KMS-11 (cell line): ENCODE measurements around the gene EPHB1.

ENCODE experiments used
- H2AFZ ChIP-seq: fragments of 200-600 bp; sonication (generic); 2 replicates; pipeline ENCODE4 v1.6.1; 2016; ENCODE audit warnings: antibody characterized with exemption, mixed run types, low read depth
- H3K27ac ChIP-seq: fragments of 200-600 bp; sonication (generic); 2 replicates; pipeline ENCODE4 v1.6.1; 2016; ENCODE audit warnings: mild to moderate bottlenecking, mixed run types
- H3K27me3 ChIP-seq: fragments of 200-600 bp; sonication (generic); 2 replicates; pipeline ENCODE4 v1.6.1; 2017; ENCODE audit warnings: mild to moderate bottlenecking, low read depth, mixed run types, moderate library complexity; ENCODE audit not compliant: insufficient read depth
- H3K36me3 ChIP-seq: fragments of 200-600 bp; sonication (generic); 2 replicates; pipeline ENCODE4 v1.6.1; 2017; ENCODE audit warnings: mild to moderate bottlenecking, mixed run types; ENCODE audit not compliant: insufficient read depth
- H3K4me1 ChIP-seq: fragments of 200-600 bp; sonication (generic); 2 replicates; pipeline ENCODE4 v1.6.1; 2016; ENCODE audit warnings: mild to moderate bottlenecking, low read depth, mixed run types; ENCODE audit not compliant: poor library complexity, severe bottlenecking
- H3K4me2 ChIP-seq: fragments of 200-600 bp; sonication (generic); 2 replicates; pipeline ENCODE4 v1.7.0; 2016; ENCODE audit warnings: mild to moderate bottlenecking, mixed run types
- H3K4me3 ChIP-seq: fragments of 200-600 bp; sonication (generic); IDR thresholded peaks from 2 replicates; pipeline ENCODE4 v1.6.1; 2017; ENCODE audit warnings: low read depth, low read length, mixed read lengths; ENCODE audit not compliant: insufficient read depth
- H3K79me2 ChIP-seq: fragments of 200-600 bp; sonication (generic); 2 replicates; pipeline ENCODE4 v1.6.1; 2016; ENCODE audit warnings: low read depth, mixed run types; ENCODE audit not compliant: insufficient read depth
- H3K9ac ChIP-seq: fragments of 200-600 bp; sonication (generic); 2 replicates; pipeline ENCODE4 v1.6.1; 2016; ENCODE audit warnings: mild to moderate bottlenecking, mixed run types
- H4K20me1 ChIP-seq: fragments of 200-600 bp; sonication (generic); 2 replicates; pipeline ENCODE4 v1.6.1; 2016; ENCODE audit warnings: mild to moderate bottlenecking, mixed run types; ENCODE audit not compliant: insufficient read depth
- TF ChIP-seq, protein P1 (sequence below): fragments of 200-600 bp; sonication (generic); conservative IDR thresholded peaks from 2 replicates; pipeline ENCODE4 v1.6.1; 2017; ENCODE audit warnings: low read depth, mild to moderate bottlenecking, antibody characterized with exemption, low read length, moderate library complexity, mixed read lengths

The EPHB1 gene

DNA sequence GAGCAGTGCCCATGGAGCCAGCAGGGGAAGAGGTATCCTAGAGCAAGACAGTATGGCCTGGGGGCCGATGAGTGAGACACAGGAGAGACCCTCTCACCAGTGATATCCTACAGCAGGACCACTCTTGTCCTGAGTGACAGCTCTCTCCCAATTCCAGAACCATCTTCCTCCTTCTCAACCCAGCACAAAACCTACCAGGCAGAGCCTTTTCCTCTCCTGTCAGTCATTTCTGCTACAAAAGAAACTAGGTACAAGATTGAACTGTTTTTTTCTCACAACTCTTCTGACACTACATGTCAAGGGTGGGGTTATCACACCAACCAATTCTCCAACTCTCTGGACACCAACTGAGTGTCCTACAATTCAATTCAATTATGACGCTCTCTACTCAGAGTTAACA is 506.6 kb downstream of the EPHB1 start:
- H3K27ac ChIP-seq, result no peak overlapping the region
- H4K20me1 ChIP-seq, result no peaks in the 10 kb centered on the region
- TF ChIP-seq, protein P1, sequence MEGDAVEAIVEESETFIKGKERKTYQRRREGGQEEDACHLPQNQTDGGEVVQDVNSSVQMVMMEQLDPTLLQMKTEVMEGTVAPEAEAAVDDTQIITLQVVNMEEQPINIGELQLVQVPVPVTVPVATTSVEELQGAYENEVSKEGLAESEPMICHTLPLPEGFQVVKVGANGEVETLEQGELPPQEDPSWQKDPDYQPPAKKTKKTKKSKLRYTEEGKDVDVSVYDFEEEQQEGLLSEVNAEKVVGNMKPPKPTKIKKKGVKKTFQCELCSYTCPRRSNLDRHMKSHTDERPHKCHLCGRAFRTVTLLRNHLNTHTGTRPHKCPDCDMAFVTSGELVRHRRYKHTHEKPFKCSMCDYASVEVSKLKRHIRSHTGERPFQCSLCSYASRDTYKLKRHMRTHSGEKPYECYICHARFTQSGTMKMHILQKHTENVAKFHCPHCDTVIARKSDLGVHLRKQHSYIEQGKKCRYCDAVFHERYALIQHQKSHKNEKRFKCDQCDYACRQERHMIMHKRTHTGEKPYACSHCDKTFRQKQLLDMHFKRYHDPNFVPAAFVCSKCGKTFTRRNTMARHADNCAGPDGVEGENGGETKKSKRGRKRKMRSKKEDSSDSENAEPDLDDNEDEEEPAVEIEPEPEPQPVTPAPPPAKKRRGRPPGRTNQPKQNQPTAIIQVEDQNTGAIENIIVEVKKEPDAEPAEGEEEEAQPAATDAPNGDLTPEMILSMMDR, result no peak
- no peak overlapping the region for H3K9ac ChIP-seq
- H3K79me2 ChIP-seq, result no peaks in the 10 kb centered on the region
- H3K27me3 ChIP-seq, result no peaks in the 10 kb centered on the region
- no peak overlapping the region for H3K4me2 ChIP-seq
- no peak overlapping the region for H3K4me3 ChIP-seq
- H3K36me3 ChIP-seq, result no peaks in the 10 kb centered on the region
- H2AFZ ChIP-seq, result no peak overlapping the region
- no peaks in the 10 kb centered on the region for H3K4me1 ChIP-seq

DNA sequence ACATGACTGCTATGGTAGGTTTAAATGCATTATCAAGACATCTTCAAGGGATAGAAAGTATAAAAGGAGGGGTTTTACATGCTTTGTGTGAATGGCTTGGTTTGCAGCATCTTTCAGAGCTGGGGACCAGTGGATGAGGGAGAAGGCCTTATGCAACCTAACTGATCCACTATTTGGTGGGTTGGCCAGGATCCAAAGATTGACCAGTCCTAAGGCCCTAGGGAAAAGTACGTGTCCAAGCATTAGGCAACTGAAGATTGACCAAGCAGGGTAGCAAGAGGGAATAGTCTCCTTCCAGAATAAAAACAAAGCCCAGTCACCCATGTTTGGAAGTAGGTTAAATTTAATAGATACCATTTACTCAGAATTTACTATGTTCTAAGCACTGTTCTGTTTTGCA is 509.3 kb downstream of the EPHB1 start:
- no peak overlapping the region for H3K27ac ChIP-seq
- no peaks in the 10 kb centered on the region for H4K20me1 ChIP-seq
- H3K4me2 ChIP-seq, result no peak overlapping the region
- H3K4me1 ChIP-seq, result no peaks in the 10 kb centered on the region
- no peak overlapping the region for H2AFZ ChIP-seq
- no peak overlapping the region for H3K9ac ChIP-seq
- H3K4me3 ChIP-seq, result no peak overlapping the region
- no peaks in the 10 kb centered on the region for H3K79me2 ChIP-seq
- H3K36me3 ChIP-seq, result no peaks in the 10 kb centered on the region
- TF ChIP-seq, protein P1, result no peak
- H3K27me3 ChIP-seq, result no peaks in the 10 kb centered on the region
